ENCODE data around the gene SLC1A4.

SLC1A4 gene

DNA sequence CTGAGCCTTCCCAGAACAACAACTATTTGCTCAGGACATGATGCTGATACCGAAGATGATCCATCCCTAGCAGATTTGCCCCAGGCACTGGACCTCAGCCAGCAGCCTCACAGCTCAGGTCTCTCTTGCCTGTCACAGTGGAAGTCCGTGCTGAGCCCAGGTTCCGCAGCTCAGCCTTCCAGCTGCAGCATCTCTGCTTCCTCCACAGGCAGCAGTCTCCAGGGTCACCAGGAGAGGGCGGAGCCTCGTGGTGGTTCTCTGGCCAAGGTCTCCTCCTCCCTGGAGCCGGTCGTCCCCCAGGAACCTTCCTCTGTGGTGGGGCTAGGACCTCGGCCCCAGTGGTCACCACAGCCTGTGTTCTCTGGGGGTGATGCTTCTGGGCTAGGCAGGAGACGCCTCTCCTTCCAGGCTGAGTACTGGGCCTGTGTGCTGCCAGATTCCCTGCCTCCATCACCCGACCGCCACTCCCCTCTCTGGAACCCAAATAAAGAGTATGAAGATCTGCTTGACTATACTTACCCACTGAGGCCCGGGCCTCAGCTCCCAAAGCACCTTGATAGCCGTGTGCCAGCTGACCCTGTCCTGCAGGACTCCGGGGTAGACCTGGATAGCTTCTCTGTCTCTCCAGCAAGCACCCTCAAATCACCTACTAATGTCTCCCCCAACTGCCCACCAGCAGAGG is 82.4 kb downstream of the SLC1A4 start:
- DNase-seq (ENCODE audit: low read depth in 2 of 2, low spot score in 1 of 2), result no peak

DNA sequence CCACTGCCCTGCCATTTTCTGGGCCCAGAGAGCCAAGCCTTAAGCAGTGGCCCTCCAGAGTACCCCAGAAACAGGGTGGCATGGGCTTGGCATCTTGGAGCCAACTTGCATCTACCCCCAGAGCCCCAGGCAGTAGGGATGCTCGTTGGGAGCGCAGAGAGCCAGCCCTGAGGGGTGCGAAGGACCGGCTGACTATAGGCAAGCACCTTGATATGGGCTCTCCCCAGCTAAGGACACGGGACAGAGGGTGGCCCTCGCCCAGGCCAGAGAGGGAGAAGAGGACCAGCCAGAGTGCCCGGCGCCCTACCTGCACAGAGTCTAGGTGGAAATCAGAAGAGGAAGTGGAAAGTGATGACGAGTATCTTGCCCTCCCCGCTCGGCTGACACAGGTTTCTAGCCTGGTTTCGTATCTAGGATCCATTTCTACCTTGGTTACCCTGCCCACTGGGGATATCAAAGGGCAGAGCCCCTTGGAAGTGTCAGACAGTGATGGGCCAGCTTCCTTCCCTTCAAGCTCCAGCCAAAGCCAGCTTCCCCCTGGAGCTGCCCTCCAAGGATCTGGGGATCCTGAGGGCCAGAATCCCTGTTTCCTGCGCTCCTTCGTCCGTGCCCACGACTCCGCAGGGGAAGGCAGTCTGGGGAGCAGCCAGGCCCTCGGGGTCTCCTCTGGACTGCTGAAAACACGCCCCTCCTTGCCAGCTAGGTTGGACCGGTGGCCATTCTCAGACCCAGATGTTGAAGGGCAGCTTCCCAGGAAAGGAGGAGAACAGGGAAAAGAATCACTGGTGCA is 83.2 kb downstream of the SLC1A4 start:
- DNase-seq (ENCODE audit: low read depth in 2 of 2, low spot score in 1 of 2), result no peak
